Endothelial cell of umbilical vein (primary cell): ENCODE results near the gene VWA8.

Experiments
- POLR2A ChIP-seq: IDR thresholded peaks from 2 replicates; pipeline ENCODE4 v1.6.1; 2012; ENCODE audit warnings: low read depth, mild to moderate bottlenecking, control low read depth, low read length
- POLR2AphosphoS5 ChIP-seq: IDR thresholded peaks from 2 replicates; pipeline ENCODE4 v1.6.1; 2012; ENCODE audit warnings: low read depth, mild to moderate bottlenecking, control low read depth, low read length, moderate library complexity; ENCODE audit not compliant: insufficient read depth
- TF ChIP-seq, protein P1 (sequence below), 2 donors: IDR thresholded peaks; 1 replicate in 1 of 2; 2 replicates in 1 of 2; pipeline ENCODE4 v1.5.1; 2011; ENCODE audit warnings: low read length in 2 of 2, mild to moderate bottlenecking in 2 of 2, moderate library complexity in 2 of 2, control low read depth in 1 of 2, inconsistent platforms in 1 of 2, low read depth in 1 of 2; ENCODE audit not compliant: insufficient read depth in 1 of 2; ENCODE audit errors: extremely low read depth in 1 of 2

DNA sequence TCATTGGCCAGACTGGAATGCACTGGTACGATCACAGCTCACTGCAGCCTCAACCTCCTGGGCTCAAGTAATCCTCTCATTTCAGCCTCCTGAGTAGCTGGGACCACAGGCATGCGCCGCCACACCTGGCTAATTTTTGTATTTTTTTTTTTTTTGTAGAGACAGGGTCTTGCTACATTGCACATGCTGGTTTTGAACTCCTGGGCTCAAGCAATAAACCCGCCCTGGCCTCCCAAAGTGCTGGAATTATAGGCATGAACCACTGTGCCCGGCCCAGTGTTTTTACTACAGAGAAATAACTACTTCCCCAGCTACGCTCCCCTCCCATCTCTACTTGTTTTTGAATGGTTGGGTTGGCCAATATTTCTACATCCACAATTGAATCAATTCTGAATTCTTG is 381.0 kb downstream of the VWA8 start:
- TF ChIP-seq, protein P1, sequence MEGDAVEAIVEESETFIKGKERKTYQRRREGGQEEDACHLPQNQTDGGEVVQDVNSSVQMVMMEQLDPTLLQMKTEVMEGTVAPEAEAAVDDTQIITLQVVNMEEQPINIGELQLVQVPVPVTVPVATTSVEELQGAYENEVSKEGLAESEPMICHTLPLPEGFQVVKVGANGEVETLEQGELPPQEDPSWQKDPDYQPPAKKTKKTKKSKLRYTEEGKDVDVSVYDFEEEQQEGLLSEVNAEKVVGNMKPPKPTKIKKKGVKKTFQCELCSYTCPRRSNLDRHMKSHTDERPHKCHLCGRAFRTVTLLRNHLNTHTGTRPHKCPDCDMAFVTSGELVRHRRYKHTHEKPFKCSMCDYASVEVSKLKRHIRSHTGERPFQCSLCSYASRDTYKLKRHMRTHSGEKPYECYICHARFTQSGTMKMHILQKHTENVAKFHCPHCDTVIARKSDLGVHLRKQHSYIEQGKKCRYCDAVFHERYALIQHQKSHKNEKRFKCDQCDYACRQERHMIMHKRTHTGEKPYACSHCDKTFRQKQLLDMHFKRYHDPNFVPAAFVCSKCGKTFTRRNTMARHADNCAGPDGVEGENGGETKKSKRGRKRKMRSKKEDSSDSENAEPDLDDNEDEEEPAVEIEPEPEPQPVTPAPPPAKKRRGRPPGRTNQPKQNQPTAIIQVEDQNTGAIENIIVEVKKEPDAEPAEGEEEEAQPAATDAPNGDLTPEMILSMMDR (IDR thresholded peaks at IDR 0.05; ENCODE audit: extremely low read depth in 1 of 2, insufficient read depth in 1 of 2, low read depth in 1 of 2, low read length in 2 of 2), result no peak
- TF ChIP-seq POLR2A, result no peak
- no peak for TF ChIP-seq POLR2AphosphoS5
